HepG2 (cell line): ENCODE data around the gene TMED9. TPM values are rescaled to one million over a fixed set of nuclear protein-coding genes. Genes with fewer than 3 reads are reported as not detected.
A peak's percentile ranks its signal among the peaks of the same experiment; 100 is the strongest.

ENCODE experiments used
- EZH2 ChIP-seq: conservative IDR thresholded peaks from 2 replicates; pipeline ENCODE4 v1.6.1; 2012; ENCODE audit warnings: mild to moderate bottlenecking, low read depth, low read length, moderate library complexity
- FOXA3 ChIP-seq: IDR thresholded peaks from 2 replicates; pipeline ENCODE4 v1.6.1; 2016; ENCODE audit warnings: missing genetic modification reagents, missing compliant biosample characterization
- GMEB2 ChIP-seq: IDR thresholded peaks from 2 replicates; pipeline ENCODE4 v1.6.1; 2016; ENCODE audit warnings: missing biosample characterization, missing genetic modification reagents, low read depth
- KAT7 ChIP-seq: IDR thresholded peaks from 2 replicates; pipeline ENCODE4 v1.6.1; 2018; ENCODE audit warnings: borderline replicate concordance, missing compliant biosample characterization
- NFRKB ChIP-seq: fragments of 450-650 bp; IDR thresholded peaks from 2 replicates; pipeline ENCODE4 v1.6.1; 2017
- ZBED4 ChIP-seq: sonication (generic); formaldehyde crosslinking; IDR thresholded peaks from 2 replicates; pipeline ENCODE4 v1.4.0; 2020; ENCODE audit warnings: missing genetic modification reagents, borderline replicate concordance
- ZFP41 ChIP-seq: sonication (generic); formaldehyde crosslinking; IDR thresholded peaks from 2 replicates; pipeline ENCODE4 v1.4.0; 2020; ENCODE audit warnings: mild to moderate bottlenecking, missing genetic modification reagents, borderline replicate concordance
- ZFX ChIP-seq: sonication (generic); formaldehyde crosslinking; IDR thresholded peaks from 2 replicates; pipeline ENCODE4 v1.4.0; 2020; ENCODE audit warnings: mild to moderate bottlenecking, low read depth, missing genetic modification reagents, moderate library complexity
- ZNF441 ChIP-seq: sonication (generic); formaldehyde crosslinking; IDR thresholded peaks from 2 replicates; pipeline ENCODE4 v1.7.0; 2021; ENCODE audit warnings: missing genetic modification reagents, borderline replicate concordance
- ZNF484 ChIP-seq: sonication (generic); formaldehyde crosslinking; IDR thresholded peaks from 2 replicates; pipeline ENCODE4 v1.5.1; 2020; ENCODE audit warnings: mild to moderate bottlenecking, low read depth, missing genetic modification reagents, borderline replicate concordance
- polyA plus RNA-seq, 8 experiments: library from polyadenylated mRNA; depleted of rRNA in 3 of 8; stranded (reverse) in 7 of 8; unstranded in 1 of 8; fragments of >200 nt; fragmentation: Illumina TruSeq in 4 of 8; extraction: Trizol in 4 of 8; gene quantifications; 2 replicates each; pipeline versions ENCODE4 v1.2.1 to v1.2.3, GENCODE V29; 2011 to 2016; ENCODE audit warnings: low read depth in 4 of 8, missing spikeins in 1 of 8, mixed read lengths in 1 of 8; ENCODE audit not compliant: insufficient read depth in 1 of 8
- total RNA-seq, 5 experiments: library from RNA; depleted of rRNA; stranded (reverse); fragments of >200 nt; fragmentation: Illumina TruSeq; extraction: Trizol; gene quantifications; 2 replicates each; pipeline ENCODE4 v1.2.3, GENCODE V29; 2016; ENCODE audit warnings: low read depth in 1 of 5
- TF ChIP-seq, protein P1 (sequence below): IDR thresholded peaks from 2 replicates; pipeline ENCODE4 v1.4.0; 2020; ENCODE audit warnings: mild to moderate bottlenecking, missing genetic modification reagents
- TF ChIP-seq, protein P2 (sequence below): sonication (generic); formaldehyde crosslinking; IDR thresholded peaks from 2 replicates; pipeline ENCODE4 v1.5.1; 2020; ENCODE audit warnings: mild to moderate bottlenecking, missing genetic modification reagents, borderline replicate concordance

The TMED9 gene
- total and polyA plus RNA-seq, 2 of the 13 experiments (the other 11 are each of a cell fraction or from before 2014, with no cell fraction given): 161 to 350 TPM

GRCh38 chr5:177592010-177592834, at the start of gene TMED9 (continued):
- no peak for TF ChIP-seq EZH2
- peak; percentile 85 for TF ChIP-seq KAT7 (CRISPR knock-in tag)
- no peak for TF ChIP-seq NFRKB
- peak; percentile 61 for TF ChIP-seq FOXA3 (CRISPR knock-in tag)
- TF ChIP-seq, protein P1, sequence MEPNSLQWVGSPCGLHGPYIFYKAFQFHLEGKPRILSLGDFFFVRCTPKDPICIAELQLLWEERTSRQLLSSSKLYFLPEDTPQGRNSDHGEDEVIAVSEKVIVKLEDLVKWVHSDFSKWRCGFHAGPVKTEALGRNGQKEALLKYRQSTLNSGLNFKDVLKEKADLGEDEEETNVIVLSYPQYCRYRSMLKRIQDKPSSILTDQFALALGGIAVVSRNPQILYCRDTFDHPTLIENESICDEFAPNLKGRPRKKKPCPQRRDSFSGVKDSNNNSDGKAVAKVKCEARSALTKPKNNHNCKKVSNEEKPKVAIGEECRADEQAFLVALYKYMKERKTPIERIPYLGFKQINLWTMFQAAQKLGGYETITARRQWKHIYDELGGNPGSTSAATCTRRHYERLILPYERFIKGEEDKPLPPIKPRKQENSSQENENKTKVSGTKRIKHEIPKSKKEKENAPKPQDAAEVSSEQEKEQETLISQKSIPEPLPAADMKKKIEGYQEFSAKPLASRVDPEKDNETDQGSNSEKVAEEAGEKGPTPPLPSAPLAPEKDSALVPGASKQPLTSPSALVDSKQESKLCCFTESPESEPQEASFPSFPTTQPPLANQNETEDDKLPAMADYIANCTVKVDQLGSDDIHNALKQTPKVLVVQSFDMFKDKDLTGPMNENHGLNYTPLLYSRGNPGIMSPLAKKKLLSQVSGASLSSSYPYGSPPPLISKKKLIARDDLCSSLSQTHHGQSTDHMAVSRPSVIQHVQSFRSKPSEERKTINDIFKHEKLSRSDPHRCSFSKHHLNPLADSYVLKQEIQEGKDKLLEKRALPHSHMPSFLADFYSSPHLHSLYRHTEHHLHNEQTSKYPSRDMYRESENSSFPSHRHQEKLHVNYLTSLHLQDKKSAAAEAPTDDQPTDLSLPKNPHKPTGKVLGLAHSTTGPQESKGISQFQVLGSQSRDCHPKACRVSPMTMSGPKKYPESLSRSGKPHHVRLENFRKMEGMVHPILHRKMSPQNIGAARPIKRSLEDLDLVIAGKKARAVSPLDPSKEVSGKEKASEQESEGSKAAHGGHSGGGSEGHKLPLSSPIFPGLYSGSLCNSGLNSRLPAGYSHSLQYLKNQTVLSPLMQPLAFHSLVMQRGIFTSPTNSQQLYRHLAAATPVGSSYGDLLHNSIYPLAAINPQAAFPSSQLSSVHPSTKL (CRISPR knock-in tag): 0 out of 2 replicates have a peak, but pooled peaks have one; percentile 41
- TF ChIP-seq GMEB2: peak; percentile 81
- TF ChIP-seq, protein P2, sequence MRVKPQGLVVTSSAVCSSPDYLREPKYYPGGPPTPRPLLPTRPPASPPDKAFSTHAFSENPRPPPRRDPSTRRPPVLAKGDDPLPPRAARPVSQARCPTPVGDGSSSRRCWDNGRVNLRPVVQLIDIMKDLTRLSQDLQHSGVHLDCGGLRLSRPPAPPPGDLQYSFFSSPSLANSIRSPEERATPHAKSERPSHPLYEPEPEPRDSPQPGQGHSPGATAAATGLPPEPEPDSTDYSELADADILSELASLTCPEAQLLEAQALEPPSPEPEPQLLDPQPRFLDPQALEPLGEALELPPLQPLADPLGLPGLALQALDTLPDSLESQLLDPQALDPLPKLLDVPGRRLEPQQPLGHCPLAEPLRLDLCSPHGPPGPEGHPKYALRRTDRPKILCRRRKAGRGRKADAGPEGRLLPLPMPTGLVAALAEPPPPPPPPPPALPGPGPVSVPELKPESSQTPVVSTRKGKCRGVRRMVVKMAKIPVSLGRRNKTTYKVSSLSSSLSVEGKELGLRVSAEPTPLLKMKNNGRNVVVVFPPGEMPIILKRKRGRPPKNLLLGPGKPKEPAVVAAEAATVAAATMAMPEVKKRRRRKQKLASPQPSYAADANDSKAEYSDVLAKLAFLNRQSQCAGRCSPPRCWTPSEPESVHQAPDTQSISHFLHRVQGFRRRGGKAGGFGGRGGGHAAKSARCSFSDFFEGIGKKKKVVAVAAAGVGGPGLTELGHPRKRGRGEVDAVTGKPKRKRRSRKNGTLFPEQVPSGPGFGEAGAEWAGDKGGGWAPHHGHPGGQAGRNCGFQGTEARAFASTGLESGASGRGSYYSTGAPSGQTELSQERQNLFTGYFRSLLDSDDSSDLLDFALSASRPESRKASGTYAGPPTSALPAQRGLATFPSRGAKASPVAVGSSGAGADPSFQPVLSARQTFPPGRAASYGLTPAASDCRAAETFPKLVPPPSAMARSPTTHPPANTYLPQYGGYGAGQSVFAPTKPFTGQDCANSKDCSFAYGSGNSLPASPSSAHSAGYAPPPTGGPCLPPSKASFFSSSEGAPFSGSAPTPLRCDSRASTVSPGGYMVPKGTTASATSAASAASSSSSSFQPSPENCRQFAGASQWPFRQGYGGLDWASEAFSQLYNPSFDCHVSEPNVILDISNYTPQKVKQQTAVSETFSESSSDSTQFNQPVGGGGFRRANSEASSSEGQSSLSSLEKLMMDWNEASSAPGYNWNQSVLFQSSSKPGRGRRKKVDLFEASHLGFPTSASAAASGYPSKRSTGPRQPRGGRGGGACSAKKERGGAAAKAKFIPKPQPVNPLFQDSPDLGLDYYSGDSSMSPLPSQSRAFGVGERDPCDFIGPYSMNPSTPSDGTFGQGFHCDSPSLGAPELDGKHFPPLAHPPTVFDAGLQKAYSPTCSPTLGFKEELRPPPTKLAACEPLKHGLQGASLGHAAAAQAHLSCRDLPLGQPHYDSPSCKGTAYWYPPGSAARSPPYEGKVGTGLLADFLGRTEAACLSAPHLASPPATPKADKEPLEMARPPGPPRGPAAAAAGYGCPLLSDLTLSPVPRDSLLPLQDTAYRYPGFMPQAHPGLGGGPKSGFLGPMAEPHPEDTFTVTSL (CRISPR knock-in tag): no peak
- peak; percentile 76; the same call in 1 of the 2 replicates for TF ChIP-seq ZBED4
- TF ChIP-seq ZNF484 (CRISPR knock-in tag): 0 out of 2 replicates have a peak, but pooled peaks have one; percentile 21
- TF ChIP-seq ZFP41 (CRISPR knock-in tag): no peak
- TF ChIP-seq ZFX (CRISPR knock-in tag): peak; percentile 76; the same call in 1 of the 2 replicates
- peak; percentile 29; the same call in 1 of the 2 replicates for TF ChIP-seq ZNF441 (CRISPR knock-in tag)
